AG10803 (cell line): ENCODE results near the gene ACP3.
A peak's percentile ranks its signal among the peaks of the same experiment; 100 is the strongest.

Experiments used
- DNase-seq: peaks from one replicate; pipeline ENCODE4 v3.0.0; 2010; ENCODE audit warnings: low read depth
- H3K4me3 ChIP-seq: 2 replicates; pipeline ENCODE4 v1.5.1; 2011; ENCODE audit warnings: mild to moderate bottlenecking, low read length, control low read depth
- TF ChIP-seq, protein P1 (sequence below): conservative IDR thresholded peaks from 2 replicates; pipeline ENCODE4 v1.5.1; 2011; ENCODE audit warnings: mild to moderate bottlenecking, low read length, control low read depth, inconsistent platforms

ACP3 gene

GRCh38 chr3:132348531-132348930 is 31.3 kb downstream of the ACP3 start:
- H3K4me3 ChIP-seq: no peak overlapping the region
- no peak for DNase-seq
- TF ChIP-seq, protein P1, sequence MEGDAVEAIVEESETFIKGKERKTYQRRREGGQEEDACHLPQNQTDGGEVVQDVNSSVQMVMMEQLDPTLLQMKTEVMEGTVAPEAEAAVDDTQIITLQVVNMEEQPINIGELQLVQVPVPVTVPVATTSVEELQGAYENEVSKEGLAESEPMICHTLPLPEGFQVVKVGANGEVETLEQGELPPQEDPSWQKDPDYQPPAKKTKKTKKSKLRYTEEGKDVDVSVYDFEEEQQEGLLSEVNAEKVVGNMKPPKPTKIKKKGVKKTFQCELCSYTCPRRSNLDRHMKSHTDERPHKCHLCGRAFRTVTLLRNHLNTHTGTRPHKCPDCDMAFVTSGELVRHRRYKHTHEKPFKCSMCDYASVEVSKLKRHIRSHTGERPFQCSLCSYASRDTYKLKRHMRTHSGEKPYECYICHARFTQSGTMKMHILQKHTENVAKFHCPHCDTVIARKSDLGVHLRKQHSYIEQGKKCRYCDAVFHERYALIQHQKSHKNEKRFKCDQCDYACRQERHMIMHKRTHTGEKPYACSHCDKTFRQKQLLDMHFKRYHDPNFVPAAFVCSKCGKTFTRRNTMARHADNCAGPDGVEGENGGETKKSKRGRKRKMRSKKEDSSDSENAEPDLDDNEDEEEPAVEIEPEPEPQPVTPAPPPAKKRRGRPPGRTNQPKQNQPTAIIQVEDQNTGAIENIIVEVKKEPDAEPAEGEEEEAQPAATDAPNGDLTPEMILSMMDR: no peak

DNA sequence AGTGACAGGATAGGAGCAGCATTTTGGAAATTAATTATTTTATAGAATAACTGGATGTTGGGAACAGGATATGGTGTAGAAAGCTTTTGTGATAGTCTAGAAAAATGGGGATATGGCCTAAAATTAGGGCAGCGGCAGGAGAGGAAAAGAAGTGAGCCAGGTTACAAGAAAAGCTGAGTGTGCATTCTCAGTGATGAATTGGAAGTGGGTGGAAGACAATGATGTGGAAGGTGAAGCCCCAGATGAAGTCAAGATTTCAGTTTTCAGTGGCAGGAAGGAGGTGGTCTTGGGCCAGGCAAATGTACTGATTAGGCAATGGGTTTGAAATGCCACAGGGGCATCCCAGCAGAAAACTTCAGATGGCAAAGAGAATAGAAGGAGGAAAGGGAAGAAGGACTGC is 33.6 kb downstream of the ACP3 start:
- H3K4me3 ChIP-seq: no peak overlapping the region
- DNase-seq: no peak

DNA sequence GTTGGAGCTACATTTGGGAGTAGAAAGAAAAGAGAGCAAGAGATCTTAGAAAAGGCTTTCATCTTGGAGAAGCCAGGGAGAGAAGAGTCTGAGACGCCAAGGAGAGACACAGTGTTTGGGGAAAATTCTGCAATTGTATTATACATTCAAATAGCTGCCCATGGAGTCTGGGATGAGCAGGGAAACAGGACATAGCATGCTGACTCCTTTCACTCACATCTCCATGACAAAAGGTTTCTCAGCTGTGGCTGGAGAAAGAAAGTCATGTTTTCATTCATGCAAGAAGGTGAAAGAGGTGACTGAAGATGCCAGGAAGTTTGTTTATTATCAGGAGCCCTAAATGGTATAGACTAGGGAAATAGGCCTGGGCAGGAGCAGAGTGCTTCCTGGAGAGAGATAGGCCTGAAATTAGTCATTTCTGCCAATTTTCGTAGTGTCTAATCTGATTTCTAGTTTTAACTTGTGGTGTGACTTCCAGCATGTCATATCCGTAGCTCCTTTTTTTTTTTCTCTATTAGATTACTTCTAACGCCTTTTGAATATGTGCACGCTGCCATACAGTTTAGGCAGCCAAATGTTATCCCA is 34.1 kb downstream of the ACP3 start:
- H3K4me3 ChIP-seq: no peak overlapping the region
- no peak for DNase-seq
- TF ChIP-seq, protein P1: no peak

More for the DNA sequence above, 33.6 kb downstream of the ACP3 start:
- TF ChIP-seq, protein P1: no peak

GRCh38 chr3:132352556-132353143 is 35.4 kb downstream of the ACP3 start:
- no peak overlapping the region for H3K4me3 ChIP-seq
- peak; percentile 69 for DNase-seq
- TF ChIP-seq, protein P1: peak; percentile 99

- TF ChIP-seq, protein P1: no peak
- no peak overlapping the region for H3K4me3 ChIP-seq
- no peak for DNase-seq
These were observed 37.9 kb downstream of the ACP3 start for GRCh38 chr3:132354916-132355702.

DNA sequence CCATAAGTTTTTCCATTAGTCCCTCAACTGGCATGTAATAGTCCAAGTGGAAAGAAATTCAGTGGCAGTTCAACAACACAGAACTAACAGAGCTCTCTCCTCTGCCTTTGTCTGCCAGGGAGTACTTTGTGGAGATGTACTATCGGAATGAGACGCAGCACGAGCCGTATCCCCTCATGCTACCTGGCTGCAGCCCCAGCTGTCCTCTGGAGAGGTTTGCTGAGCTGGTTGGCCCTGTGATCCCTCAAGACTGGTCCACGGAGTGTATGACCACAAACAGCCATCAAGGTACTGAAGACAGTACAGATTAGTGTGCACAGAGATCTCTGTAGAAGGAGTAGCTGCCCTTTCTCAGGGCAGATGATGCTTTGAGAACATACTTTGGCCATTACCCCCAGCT is 39.4 kb downstream of the ACP3 start:
- TF ChIP-seq, protein P1: no peak
- no peak for DNase-seq
- no peak overlapping the region for H3K4me3 ChIP-seq
